ENCODE data around the gene ZNF276. TPM values are rescaled to one million over a fixed set of nuclear protein-coding genes. Genes with fewer than 3 reads are reported as not detected.

ZNF276 gene
- total RNA-seq, 4 donors from 2014 or later = 18.1 to 43.3 (median 34.1) TPM

GRCh38 chr16:89690392-89690901 lies 30.9 kb upstream of the ZNF276 start:
- intact Hi-C loops (cut with DNase I) = no loop called here
- TF ChIP-seq, protein P1, sequence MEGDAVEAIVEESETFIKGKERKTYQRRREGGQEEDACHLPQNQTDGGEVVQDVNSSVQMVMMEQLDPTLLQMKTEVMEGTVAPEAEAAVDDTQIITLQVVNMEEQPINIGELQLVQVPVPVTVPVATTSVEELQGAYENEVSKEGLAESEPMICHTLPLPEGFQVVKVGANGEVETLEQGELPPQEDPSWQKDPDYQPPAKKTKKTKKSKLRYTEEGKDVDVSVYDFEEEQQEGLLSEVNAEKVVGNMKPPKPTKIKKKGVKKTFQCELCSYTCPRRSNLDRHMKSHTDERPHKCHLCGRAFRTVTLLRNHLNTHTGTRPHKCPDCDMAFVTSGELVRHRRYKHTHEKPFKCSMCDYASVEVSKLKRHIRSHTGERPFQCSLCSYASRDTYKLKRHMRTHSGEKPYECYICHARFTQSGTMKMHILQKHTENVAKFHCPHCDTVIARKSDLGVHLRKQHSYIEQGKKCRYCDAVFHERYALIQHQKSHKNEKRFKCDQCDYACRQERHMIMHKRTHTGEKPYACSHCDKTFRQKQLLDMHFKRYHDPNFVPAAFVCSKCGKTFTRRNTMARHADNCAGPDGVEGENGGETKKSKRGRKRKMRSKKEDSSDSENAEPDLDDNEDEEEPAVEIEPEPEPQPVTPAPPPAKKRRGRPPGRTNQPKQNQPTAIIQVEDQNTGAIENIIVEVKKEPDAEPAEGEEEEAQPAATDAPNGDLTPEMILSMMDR (IDR thresholded peaks at IDR 0.05) = no peak
- TF ChIP-seq POLR2A (IDR thresholded peaks at IDR 0.05) = no peak
- no peak overlapping the region for H3K27ac ChIP-seq
- H3K36me3 ChIP-seq = peaks cover 20 to 66% (median 35%) of the 10 kb centered on the region in 3 donors
- no peak for DNase-seq
- no peak overlapping the region for H3K4me3 ChIP-seq
- WGBS, 2 donors = 87% methylated on average over 7 to 11 of the region's 16 CpGs
- no peaks in the 10 kb centered on the region for H3K27me3 ChIP-seq
- no peaks in the 10 kb centered on the region for H3K9me3 ChIP-seq
- peaks cover 7 to 22% (median 8%) of the 10 kb centered on the region in 3 donors for H3K4me1 ChIP-seq

DNA sequence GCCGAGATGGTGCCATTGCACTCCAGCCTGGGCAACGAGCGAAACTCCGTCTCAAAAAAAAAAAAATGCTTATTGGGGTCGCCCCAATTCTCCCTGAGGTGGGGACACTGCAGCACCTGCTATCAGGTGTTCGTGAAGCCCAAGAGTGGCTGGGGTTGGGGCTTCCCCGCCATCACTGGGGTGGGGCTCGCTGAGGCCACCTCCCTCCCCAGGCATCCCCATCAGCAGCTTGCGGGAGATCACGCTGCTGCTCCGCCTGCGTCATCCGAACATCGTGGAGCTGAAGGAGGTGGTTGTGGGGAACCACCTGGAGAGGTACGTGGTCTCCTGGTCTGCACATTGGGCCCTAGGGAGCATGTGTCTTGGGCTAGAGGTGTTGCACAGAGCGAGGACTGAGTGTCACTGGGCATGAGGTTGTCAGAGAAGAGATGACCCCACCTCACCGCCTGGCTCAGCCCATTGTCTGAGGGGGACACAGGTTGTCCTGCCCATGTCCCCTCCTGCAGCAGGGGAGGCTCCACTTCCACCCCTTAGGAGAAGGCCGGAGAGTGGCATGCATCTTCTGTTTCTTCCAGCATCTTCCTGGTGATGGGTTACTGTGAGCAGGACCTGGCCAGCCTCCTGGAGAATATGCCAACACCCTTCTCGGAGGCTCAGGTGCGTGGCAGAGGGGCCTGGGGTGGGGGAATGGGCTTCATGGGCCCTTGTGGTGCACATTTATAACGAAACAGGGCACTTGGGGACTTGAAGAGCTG lies 29.9 kb upstream of the ZNF276 start:
- no peak for TF ChIP-seq POLR2A (IDR thresholded peaks at IDR 0.05)
- TF ChIP-seq, protein P1 (IDR thresholded peaks at IDR 0.05) = no peak
- no peaks in the 10 kb centered on the region for H3K27me3 ChIP-seq
- H3K4me3 ChIP-seq = no peak overlapping the region
- H3K27ac ChIP-seq = no peak overlapping the region
- intact Hi-C loops (cut with DNase I) = no loop called here
- 91 to 97% methylated on average over 10 to 18 of the region's 21 CpGs for WGBS, 2 donors
- H3K36me3 ChIP-seq = peaks cover 20 to 76% (median 35%) of the 10 kb centered on the region in 3 donors
- no peaks in the 10 kb centered on the region for H3K9me3 ChIP-seq
- H3K4me1 ChIP-seq = peaks cover 7 to 18% (median 9%) of the 10 kb centered on the region in 3 donors
- DNase-seq = no peak

DNA sequence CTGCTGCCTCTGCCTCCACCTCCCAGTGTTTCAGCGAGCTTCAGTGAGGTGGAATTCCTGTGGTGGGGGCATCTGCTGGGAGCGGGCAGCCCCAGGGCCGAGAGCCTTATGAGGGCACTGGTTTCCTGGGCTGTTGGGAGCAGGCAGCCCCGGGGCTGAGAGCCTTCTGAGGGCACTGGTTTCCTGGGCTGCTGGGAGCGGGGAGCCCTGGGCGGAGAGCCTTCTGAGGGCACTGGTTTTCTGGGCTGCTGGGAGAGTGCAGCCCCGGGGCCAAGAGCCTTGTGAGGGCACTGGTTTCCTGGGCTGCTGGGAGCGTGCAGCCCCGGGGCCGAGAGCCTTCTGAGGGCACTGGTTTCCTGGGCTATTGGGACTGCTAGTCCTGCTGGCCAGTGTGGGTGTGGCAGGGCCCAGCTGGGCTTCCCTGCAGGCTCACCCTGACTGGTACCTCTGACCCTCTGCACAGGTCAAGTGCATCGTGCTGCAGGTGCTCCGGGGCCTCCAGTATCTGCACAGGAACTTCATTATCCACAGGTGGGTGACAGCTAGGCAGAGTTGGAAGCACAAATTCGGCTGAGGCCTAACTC lies 29.3 kb upstream of the ZNF276 start:
- Histone ChIP-seq H3K4me3 (no peak overlapping the region), H3K27me3 (no peaks in the 10 kb centered on the region), H3K36me3 (peaks cover 20 to 83% (median 35%) of the 10 kb centered on the region in 3 donors), H3K9me3 (no peaks in the 10 kb centered on the region), H3K27ac (no peak overlapping the region), H3K4me1 (peaks cover 7 to 20% (median 12%) of the 10 kb centered on the region in 3 donors)
- WGBS, 2 donors = 33 to 78% methylated on average over 1 to 2 of the region's 13 CpGs
- no peak for TF ChIP-seq POLR2A (IDR thresholded peaks at IDR 0.05)
- TF ChIP-seq, protein P1 (IDR thresholded peaks at IDR 0.05) = no peak
- DNase-seq = no peak
- intact Hi-C loops (cut with DNase I) = no loop called here

DNA sequence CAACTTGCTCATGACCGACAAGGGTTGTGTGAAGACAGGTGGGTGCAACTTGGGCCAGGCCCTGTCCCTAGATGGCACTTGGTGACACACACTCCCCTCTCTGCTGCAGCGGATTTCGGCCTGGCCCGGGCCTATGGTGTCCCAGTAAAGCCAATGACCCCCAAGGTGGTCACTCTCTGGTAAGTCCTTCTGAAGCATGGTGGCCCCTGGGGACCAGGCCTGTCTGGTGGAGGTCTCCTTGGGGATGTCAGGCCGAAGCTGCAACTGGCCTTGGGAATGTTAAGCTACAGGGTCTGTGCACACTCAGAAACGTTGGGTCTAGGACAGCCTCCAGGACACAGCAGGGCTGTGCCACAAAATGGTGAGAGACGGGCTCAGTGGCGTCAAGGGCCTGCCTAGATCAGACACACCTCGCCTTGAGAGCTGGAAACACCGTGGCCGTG lies 28.0 kb upstream of the ZNF276 start:
- no peaks in the 10 kb centered on the region for H3K27me3 ChIP-seq
- peaks cover 20 to 93% (median 35%) of the 10 kb centered on the region in 3 donors for H3K36me3 ChIP-seq
- H3K9me3 ChIP-seq = no peaks in the 10 kb centered on the region
- no peak overlapping the region for H3K4me3 ChIP-seq
- H3K4me1 ChIP-seq = peaks cover 0 to 8% (median 4%) of the 10 kb centered on the region in 3 donors
- TF ChIP-seq, protein P1 (IDR thresholded peaks at IDR 0.05) = no peak
- no peak for TF ChIP-seq POLR2A (IDR thresholded peaks at IDR 0.05)
- no peak overlapping the region for H3K27ac ChIP-seq
- DNase-seq = no peak
- intact Hi-C loops (cut with DNase I) = no loop called here
- 80 to 95% methylated on average over 1 to 4 of the region's 11 CpGs for WGBS, 2 donors
